AML-193 (cell line): Measurements from ENCODE around the gene SLC12A9.

Experiments
- DNase-seq, 2 experiments: peaks; one replicate each; lab custom pipeline; 2025; lab: John Stamatoyannopoulos, UW

The SLC12A9 gene

DNA sequence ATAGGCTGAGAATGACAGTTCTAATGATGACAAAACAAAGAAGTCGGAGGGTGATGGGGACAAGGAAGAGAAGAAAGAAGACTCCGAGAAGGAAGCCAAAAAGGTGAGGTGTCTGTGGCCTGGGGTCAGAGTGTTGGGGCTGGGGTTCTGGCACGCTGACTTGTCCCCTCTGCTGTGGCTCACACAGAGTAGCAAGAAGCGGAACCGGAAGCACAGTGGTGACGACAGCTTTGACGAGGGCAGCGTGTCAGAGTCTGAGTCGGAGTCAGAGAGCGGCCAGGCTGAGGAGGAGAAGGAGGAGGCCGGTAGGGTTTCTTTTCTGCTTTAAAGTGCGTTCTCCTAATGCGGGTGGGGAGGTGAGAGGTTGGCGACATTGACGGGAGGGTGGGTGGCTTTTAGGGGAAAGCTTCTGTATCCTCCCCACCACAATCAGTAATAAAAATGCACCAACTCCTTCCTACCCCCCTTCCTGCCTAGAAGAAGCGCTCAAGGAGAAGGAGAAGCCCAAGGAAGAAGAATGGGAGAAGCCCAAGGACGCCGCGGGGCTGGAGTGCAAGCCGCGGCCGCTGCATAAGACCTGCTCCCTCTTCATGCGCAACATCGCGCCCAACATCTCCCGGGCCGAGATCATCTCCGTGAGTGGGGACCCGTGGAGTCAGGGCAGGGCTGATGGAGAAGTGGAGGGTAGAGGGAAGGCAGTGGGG lies 32.4 kb downstream of the SLC12A9 start:
- DNase-seq: no peak

DNA sequence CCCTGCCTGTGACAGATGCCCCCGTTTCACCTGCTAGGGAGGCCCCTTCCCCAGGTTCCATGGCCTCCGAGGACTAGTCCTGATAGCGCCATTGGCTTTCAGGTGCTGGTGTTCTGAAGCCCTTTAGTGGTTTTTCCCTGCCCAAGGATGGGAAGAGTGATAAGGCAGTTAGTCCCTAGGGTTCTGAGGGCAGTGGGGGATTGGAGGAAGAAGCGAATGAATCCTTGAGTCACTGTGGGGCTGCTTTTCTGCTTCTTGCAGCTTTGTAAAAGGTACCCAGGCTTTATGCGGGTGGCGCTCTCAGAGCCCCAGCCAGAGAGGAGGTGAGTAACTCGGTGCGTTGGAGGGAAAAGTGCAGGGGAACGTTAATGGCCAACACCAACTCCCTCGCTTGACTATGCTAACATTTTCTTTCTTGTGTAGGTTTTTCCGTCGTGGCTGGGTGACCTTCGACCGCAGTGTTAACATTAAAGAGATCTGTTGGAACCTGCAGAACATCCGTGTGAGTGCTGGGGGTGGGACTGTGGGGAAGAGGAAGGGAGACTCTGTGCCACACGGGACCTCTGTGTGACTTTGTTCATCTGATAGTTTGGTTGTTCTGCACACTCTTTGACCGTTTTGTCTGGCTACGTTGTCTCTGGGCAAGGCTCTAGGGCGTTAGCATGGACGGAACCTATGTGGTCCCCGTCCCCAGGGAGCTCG lies 33.1 kb downstream of the SLC12A9 start:
- DNase-seq: no peak

DNA sequence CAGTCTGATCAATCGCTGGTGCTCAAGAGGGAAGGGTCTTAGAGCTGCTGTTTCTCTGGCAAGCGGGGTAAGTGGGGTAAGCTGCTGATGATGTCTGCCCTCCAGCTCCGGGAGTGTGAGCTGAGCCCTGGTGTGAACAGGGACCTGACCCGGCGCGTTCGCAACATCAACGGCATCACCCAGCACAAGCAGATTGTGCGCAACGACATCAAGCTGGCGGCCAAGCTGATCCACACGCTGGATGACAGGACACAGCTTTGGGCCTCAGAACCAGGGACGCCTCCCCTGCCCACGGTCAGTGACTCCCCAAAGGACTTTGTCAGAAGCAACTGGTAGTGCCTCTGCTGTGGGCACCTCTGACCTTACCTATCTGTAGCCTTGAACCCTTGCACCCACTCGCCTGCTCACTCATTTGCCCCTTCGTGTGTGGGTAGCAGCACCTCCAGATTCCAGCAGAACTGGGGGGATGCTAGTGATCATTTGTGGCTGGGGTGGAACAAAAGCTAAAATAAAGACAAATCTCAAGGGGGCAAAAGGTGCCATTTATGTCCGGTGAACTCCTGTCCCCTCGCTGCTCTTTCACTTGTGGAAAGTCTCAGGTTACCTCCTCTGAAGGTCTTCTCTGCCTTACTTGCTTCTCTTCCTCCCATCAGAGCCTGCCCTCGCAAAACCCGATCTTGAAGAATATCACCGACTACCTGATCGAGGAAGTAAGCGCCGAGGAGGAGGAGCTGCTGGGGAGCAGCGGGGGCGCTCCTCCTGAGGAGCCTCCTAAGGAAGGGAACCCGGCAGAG lies 33.8 kb downstream of the SLC12A9 start:
- DNase-seq: no peak

DNA sequence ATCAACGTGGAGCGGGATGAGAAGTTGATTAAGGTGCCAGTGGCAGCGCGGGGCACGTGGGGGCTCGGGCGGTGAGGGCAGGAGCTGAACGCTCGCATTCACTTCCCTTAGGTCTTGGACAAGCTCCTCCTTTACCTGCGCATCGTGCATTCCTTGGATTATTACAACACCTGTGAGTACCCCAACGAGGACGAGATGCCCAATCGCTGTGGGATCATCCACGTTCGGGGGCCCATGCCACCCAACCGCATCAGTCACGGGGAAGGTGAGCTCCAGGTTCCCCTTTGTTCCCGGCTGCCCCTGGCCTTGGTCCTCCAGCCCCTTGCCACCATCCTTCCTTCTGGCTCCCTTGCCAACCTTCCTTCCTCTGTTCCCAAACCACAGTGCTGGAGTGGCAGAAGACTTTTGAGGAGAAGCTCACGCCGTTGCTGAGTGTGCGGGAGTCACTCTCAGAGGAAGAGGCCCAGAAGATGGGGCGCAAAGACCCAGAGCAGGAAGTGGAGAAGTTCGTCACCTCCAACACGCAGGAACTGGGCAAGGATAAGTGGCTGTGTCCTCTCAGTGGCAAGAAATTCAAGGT lies 34.5 kb downstream of the SLC12A9 start:
- no peak for DNase-seq

DNA sequence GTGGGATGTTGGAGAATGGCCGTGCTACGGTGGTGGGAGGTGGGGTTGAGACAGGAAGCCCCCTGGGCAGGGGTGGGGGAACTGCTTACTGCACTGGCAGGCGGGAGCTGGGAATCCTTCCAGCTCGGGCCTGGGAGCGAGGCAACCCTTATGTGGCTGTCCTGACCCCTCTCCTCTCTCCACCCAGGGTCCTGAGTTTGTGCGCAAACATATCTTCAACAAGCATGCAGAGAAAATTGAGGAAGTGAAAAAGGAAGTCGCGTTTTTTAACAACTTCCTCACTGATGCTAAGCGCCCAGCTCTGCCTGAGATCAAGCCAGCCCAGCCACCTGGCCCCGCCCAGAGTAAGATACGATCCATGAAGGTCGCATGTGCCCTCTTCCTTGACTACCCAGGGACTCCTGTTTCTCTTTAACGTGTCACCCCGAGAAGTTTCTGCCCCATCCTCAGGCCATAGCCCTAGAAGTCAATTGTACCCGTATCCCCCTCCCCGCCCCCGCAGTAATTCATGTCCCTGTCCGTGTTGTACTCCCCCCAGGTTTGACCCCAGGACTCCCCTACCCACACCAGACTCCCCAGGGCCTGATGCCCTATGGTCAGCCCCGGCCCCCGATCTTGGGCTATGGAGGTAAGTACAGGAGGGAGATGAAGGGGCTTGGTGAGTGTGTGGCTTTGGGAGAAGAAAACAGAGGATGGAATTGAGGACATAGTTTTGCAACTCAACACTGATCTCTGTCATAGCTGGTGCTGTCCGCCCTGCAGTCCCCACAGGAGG lies 35.2 kb downstream of the SLC12A9 start:
- DNase-seq: peak; percentile 73

DNA sequence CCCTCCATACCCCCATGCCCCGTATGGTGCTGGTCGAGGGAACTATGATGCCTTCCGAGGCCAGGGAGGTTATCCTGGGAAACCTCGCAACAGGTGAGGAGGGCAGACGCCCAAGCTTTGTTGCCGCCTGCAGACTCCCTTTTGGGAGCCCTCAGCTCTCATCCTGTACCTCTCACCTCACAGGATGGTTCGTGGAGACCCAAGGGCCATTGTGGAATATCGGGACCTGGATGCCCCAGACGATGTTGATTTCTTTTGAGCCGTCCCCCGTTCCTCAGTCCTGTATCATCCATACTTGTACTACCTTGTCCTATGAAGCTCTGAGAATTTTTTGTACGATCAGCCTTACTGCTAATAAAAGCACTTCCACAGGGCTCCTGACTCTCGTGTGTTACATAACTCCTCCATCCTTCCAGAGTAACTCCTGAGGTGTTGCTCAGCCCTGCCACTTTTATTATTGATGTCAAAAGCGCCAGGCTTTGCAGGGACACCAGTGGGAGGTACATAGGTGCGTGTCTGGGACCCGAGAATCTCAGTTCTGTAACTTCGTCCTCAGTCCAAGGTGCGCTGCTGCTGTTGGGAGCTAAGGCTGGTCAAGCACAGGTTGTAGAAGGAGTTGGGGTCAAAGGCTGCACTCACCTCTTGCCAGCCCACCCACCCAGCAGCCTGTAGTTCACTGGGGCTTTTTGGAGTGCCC lies 35.9 kb downstream of the SLC12A9 start:
- no peak for DNase-seq

DNA sequence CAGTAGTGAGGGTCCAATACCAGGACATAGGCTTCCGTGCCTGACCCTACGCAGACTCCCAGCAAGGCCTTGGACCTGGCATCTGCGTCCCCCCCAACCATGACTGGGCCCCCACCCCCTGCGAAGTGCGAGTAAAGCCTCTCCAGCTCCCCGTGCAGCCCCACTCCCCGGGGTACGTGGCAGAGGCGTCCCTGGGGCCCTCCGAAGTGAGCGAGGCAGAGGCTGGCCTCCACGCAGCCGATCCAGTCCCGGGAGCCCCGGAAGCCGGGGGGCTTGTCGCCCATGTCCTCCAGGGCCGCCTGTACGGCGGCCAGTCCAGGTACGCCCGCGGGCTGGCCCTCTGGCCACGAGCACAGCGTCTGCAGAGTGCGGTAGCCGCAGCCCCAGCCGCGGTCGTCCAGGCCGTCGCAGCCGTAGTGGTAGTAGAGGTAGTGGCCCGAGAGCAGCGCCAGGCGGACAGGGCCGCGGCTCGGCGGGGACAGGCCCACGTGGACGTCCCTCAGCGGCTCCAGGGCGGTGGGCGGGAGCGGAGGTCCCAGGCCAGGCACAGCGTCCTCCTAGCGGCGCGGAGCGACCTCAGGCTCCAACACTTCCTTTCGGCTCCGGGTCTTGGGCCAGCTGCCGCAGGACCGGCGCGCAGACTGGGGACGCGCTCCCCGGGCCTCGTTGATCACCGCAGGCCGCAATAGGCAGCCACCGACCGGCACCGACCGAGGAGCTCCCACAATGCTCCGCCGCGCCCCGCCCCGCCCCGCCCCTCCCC lies 36.7 kb downstream of the SLC12A9 start, which contains the start of gene UFSP1:
Gene UFSP1, minus strand, starts transcription at position 728 of the 763 bp plus-strand sequence. Its CDS starts 444 bp downstream, at position 284.
- DNase-seq: peak in 1 of 2 experiments; percentile 56

DNA sequence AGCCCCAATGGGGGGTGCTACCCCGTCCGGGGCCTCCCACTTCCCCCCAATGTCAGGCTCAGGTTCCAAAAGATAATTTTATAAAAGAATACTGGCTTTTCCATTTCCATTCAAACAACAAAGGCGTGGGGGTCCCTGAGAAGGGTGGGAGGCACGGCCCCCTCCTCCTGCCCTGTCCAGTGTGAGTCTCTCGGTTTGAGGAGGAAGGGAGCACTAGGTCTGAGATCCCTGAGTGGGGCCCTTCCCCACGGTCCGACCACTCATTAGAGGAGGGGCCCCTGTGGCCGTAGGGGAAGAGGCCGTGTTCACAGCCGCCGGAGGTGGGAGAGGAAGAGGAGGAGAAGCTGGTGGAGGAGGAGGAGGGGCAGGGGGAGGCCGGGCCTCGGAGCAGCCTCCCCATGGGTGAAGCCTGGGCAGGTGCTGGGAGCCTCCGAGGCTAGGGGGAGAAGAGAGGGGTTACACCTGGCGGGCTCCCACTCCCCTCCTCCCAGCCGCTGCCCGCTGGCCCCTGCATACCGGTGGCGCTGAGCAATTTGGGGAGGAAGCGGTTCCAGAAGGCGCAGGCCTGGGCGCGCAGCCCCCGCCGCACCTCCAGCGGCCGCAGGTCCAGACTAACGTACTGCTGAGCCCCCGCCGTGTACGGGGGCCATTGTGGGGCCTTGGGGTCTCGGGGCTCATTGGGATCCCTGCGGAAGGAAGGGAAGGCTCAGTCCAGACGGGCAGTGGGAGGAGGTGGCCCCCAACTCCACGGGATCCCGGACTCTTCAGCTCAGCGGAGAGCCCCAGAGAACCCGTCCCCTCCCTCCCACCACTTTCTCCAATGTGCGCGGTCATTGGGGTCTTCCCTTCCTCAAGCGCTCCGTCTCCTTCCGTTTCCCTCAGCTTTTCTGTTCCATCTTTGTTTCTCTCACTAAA lies 38.4 kb downstream of the SLC12A9 start:
- no peak for DNase-seq

DNA sequence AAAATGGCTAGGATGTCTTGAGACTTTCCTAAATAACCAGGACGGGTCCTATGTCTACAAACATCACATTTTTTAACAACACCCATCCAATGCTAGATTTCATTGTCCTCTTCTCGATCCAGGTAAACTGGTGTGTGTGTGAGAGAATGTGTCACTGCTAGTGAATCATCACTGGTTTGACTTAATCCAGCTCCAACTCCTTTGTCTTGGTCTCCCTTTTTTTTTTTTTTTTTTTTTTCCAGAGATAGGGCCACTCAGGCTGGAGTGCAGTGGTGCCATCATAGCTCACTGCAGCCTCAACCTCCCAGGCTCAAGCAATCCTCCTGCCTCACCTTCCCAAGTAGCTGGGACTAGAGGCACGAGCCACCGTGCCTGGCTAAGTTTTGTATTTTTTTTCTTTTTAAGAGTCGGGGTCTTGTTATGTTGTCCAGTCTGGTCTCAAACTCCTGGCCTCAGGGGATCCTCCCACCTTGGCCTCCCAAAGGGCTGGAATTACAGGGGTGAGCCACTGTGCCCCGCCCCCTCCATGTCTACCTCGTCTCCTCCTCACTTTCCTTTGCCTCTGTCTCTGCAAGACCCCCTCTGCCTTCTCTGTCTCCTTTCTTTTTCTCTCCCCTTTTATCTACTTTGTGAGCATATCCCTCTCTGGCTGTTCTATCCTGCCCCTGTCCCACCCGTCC lies 39.2 kb downstream of the SLC12A9 start:
- DNase-seq: no peak

DNA sequence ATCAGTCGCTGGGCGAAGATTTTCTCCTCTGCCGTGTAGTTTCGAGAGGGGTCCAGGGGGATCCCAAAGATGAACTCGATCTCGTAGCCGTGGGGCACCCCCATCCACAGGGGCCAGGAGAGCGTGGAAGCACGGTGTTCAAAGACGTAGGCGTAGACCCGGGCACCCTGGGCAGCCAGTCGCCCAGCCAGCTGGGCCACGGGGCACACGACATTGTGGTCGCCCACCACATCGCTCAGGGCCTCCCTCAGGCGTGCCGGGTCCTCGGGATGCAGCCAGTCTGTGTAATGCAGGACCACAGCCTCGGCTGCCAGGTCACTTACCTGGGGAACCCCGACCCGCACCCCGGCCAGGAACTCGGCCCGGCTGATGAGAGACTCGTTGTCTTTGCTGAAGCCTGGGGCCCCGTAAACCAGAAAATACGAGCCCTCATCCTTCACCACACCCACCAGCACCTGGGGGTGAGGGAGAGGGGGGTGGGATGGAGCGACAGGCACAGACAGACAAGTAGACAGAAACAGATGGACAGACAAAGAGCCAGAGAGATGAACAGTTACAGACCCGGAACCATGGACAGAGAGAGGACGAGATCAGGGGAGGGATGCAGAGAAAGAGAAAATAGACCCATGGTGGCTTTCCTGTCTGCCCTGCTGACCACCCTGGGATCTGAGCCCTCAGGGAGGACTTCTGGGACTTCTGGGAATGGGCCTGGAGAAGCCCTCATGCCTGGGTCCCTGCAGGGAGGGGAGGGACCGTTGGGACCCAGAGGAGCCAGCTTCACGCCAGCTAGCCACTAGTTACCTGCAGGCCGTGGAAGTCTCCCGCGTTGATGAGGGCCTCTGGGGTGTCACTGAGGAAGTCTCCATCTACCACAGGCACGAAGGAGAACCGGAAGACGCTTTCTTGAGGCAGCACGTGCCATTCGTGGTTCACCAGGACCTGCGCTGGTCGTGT lies 40.1 kb downstream of the SLC12A9 start:
- no peak for DNase-seq

DNA sequence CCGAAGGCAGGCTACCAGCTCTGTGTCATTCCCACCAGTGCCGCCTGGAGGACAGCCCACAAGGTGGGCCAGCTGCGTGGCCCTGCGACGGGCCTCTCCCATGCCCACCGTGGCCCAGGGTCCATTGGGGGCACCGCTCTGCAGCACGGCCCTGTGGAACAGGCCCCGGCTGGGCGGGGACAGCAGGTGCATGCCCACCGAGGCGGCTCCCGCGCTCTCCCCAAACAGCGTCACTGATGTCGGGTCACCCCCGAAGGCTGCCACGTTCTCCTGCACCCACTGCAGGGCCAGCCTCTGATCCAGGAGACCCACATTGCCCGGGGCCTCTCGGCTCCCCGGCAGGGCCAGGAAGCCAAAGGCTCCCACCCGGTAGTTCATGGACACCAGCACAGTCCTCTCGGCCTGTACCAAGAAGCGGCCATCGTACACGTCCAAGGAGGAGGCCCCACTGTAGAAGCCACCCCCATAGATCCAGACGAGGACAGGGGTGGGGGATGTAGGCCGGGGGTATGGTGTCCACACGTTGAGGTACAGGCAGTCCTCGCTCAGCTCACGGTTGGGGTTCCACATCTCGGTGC lies 40.9 kb downstream of the SLC12A9 start:
- no peak for DNase-seq

DNA sequence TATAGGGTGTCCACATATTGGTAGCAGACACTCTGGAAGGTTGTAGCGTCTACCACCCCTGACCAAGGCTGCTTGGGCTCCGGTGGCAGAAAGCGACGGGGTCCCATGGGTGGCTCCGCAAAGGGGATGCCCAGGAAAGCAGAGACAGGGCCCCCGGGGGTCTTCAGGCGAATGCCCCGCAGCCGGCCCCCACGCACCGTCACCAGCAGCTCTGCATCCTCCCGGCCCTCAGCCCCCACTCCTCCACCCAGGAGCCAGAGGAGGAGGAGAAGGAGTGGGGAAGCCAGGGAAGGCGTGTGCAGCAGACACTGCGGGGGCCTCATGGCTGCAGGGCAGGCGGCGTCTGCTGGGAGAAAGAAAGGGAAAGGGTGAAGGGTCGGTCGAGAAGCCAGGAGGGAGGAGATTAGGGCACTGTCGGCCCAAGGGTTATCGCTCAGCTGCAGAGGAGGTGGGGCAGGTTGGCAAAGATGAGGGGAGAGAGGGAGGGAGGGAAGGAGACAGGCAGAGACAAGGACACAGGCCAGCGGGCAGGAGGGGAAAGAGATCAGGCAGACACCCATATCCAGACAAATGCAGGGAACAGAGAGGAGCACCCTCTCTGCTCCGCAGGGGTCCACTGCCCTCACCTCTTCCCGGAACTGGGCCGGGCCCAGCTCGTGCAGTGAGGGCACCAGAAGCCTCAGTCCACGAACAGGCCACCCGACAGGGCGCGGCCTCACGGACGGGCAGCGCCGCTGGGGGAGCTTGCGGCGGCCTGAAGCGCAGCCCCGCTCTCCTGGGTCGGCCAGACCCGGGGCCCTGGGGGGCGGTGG lies 41.6 kb downstream of the SLC12A9 start:
- DNase-seq: no peak

DNA sequence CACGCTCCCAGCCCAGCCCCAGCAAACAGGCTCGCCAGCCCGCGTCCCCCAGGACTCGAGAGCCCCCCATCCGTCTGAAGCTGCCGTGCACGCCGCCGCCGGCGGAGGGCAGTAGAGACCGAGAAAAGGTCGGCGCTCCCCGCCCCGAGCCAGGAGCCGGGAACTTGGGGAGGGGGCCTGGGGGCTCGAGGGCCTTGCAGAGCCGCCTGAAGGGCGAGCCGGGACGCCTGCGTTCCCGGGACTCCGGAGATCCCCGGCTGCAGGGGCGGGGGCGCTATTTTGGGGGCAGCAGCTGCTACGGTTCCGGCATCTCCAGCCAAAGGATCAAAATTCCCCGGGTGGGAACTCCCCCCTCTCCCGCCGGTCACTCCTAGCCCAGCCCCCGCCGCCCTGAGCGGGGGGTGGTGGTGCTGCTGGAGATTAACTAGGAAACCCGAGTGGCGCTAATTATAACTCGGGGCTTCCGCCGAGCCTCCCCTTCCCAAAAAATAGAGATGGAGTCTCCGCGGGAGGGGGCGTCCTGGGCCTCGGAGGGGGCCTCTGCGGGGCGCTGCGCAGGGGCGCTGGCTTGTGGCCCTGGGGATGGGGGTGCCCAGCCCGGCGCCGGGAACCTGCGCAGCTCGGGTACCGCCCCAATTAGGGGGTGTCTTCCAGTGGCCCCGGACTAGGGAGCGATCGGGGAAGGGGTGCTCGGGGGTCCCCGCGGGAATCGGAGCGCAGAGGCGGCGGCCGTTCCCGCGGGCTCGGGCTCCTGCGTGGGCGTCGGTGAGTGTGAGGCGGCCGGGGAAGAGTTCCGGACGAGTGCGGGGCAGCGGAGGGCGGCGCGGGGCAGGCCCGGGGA lies 42.6 kb downstream of the SLC12A9 start:
- DNase-seq: no peak

DNA sequence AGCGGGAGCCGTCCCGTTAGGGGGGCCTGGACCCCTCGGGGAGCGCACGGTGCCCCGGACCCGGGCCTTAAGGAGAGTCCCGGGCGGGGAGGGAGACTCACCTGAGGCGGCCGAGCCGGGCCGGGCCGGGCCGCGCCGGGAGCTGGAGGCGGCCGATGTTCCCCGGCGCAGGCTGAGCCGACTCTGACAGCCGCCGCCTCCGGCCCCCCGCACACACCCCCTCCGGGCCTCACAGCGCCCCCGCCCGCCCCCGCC lies 43.1 kb downstream of the SLC12A9 start, which contains the start of gene ACHE:
Gene ACHE, minus strand, starts transcription at position 188 of the 255 bp plus-strand sequence. CDS start 1,656 bp downstream, outside the sequence.
- no peak for DNase-seq
